Stimulated activated CD4-positive, alpha-beta T cell treated with anti-CD3 and anti-CD28 coated beads, Interleukin-4, amount 100 ng/mL, for 1 hour (primary cell): ENCODE data around the gene QPRT.
"Not testable (repeated sequence)": the region's sequence is repeated elsewhere in the genome, so short reads cannot be mapped to it uniquely, and the experiment has no call there.

Source experiments
- DNase-seq: peaks from one replicate; pipeline ENCODE4 v3.0.0-alpha.2; 2020

The QPRT gene

DNA sequence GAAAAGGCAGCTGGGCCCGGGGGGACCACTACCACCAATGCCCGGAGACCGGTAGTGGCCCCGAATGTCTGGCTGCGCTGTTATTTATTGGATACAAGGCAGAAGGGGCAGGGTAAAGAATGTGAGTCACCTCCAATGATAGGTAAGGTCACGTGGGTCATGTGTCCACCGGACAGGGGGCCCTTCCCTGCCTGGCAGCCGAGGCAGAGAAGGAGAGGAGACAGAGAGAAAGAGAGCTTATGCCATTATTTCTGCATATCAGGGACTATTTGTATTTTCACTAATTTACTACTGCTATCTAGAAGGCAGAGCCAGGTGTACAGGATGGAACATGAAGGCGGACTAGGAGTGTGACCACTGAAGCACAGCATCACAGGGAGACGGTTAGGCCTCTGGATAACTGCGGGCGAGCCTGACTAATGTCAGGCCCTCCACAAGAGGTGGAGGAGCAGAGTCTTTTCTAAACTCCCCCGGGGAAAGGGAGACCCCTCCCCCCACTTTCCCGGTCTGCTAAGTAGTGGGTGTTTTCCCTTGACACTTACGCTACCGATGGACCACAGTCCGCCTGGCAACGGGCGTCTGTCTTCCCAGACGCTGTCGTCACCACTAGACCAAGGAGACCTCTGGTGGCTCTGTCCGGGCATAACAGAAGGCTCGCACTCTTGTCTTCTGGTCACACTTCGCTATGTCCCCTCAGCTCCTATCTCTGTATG, 42.3 kb downstream of the QPRT start:
- DNase-seq: peak; percentile 32

DNA sequence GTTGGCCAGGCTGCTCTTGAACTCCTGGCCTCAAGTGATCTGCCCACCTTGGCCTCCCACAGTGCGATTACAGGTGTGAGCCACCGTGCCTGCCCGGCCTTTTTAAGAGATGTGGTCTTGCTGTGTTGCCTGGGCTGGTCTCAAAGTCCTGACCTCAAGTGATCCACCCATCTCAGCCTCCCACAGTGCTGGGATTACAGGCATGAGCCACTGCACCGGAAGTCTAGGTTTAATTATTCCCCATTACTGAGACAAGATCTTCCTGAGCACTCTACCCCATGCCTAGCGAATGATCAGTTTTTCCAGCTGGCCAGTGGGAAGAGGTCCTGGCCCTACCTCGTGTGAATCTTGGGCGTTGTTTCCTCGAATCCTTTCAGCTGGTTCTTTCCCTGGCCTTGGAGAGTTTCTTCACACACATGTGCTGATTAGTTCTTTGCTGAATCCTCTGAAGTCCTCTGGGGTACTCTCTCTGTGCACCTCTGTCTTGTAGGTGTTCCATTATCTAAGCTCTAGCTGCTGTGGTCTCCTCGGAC, 47.9 kb downstream of the QPRT start:
- DNase-seq: no peak

DNA sequence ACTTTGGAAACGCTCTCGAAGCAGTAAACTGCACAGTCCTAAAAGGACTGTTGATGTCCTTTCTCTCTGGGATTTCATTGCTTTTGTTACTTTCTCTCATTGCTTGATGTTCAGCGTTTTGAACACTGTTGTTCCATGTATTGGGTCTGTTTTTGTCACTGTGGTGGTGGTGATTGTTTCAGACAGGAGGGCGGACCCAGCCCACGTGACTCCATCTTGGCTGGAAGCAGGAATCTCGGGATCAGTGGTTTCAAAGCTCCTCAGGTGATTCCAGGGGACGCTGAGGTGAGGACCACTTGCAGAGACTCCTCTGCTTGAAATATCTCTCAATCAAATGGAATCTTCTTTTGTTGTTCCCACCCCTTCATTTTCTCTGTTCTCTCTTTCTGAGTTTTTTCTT, 48.5 kb downstream of the QPRT start:
- no peak for DNase-seq

DNA sequence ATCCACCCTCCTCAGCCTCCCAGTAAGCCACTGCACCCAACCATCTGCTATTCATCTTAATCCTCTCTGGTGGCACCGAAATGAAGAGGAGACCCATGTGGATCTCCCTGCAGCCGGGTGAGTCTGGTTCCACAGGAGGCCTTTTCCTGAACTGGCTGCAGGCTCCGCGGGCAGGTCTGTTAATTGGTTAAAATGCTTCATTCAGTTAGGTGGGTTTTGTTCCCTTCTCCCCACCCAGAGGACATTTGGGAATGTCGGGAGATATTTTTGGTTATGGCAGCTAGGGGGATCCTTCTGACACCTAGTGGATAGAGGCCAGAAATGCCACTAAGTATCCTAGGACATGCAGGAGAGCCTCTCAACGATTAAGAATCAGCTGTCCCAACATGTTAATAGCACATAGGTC, 50.1 kb downstream of the QPRT start:
- DNase-seq: no peak

DNA sequence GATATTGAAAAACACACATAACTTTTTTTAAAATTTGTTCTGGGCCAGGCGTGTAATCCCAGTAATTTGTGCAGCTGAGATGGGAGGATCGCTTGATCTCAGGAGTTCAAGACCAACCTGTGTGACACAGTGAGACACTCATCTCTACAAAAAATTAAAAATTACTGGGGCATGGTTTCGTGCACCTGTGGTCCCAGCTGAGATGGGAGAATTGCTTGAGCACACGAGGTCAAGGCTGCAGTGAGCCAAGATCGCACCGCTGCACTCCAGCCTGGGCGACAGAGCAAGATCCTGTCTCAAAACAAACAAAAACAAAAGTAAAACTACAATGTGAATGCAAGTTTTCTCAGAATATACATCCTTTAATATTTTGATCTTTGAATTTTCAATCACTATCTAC, 51.7 kb downstream of the QPRT start:
- DNase-seq: no peak

DNA sequence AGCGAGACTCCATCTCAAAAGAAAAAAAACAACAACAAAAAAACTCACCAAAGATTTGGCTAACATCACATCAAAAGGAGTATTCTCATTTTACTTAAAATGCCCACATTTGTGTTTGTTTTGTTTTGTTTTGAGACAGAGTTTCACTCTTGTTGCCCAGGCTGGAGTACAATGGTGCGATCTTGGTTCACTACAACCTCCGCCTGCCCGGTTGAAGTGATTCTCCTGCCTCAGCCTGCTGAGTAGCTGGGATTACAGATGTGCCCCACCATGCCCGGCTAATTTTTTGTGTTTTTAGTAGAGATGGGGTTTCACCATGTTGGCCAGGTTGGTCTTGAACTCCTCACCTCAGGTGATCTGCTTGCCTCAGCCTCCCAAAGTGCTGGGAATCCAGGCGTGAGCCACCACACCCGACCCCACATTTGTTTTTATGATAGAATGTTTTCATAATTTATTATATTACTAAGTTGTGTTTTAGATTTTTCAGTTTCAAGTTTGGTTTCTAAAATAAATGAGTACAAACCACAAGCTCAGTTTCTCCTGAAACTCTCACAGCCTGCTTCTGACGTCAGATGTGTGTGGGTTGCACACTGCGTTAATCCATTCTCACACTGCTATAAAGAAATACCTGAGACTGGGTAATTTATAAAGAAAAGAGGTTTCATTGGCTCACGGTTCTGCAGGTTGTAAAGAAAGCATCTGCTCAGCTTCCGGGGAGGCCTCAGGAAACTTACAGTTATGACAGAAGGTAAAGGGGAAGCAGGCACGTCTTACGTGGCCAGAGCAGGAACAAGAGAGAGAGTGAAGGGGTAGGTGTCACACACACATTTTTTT, 53.0 kb downstream of the QPRT start:
- peak; percentile 75 for DNase-seq

DNA sequence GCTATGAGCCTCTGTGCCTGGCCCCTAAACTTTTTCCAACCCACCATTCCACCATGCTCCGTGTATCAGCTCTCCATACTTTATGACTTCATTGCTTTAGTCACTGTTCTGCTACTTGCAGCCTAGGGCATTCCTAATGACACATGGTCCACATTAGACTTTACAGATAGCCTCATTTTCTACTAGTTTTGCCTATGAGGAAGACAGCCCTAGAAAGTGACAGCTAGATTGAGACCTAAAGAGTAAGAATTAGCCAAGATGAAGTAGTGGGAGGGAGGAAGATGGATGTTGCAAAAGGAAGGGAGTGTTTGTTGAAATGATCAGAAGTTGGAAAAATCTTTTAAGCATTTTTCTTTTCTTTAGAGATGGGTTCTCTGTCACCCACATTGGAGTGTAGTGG, 55.8 kb downstream of the QPRT start:
- no peak for DNase-seq

DNA sequence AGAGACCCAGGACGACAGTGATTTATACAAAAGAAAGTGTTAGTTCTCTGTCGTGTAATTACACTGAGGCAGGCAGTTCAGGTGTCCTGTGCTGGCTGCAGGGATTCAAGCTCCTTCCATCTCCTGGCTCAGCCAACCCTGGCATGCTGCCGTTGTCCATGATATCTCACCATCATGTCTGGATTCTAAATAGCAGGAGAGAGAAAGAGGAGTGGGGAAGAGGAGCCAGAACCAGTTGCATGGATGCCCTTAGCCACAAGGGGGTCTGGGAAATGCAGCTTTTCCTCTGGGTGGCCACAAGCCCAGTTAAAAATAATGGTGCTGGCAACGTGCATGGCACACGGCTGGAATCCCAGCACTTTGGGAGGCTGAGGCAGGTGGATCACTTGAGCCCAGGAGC, 57.1 kb downstream of the QPRT start:
- DNase-seq: no peak

DNA sequence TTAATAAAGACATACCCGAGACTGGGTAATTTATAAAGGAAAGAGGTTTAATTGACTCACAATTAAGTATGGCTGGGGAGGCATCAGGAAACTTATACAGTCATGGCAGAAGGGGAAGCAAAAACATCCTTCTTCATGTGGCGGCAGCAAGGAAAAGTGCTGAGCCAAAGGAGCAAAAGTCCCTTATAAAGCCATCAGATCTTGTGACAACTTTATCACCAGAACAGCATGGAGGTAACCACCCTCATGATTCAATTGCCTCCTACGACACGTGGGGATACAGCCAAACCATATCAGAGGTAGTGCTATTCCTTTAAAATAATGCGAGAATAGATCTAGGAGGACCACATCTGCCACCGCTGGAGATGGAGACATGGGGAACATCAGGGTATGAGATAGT, 57.8 kb downstream of the QPRT start:
- DNase-seq: no peak

DNA sequence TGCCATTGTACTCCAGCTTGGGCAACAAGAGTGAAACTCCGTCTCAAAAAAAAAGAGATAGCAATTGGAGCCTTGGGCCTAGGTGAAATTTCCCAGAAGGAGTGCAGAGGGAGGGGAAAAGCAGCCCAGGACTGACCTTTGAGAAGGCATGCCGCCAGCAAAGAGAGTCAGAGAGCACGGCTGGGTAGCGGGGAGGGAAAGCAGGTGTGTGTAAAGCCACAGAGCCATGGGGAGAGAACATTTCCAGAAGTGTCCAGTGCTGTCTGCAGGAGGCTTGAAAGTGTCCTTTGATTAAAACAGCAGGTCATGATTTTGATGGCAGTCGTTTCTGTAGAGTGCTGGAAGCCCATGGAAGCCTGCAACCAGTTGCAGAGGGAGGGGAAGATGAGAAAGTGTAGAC, 58.7 kb downstream of the QPRT start:
- no peak for DNase-seq

DNA sequence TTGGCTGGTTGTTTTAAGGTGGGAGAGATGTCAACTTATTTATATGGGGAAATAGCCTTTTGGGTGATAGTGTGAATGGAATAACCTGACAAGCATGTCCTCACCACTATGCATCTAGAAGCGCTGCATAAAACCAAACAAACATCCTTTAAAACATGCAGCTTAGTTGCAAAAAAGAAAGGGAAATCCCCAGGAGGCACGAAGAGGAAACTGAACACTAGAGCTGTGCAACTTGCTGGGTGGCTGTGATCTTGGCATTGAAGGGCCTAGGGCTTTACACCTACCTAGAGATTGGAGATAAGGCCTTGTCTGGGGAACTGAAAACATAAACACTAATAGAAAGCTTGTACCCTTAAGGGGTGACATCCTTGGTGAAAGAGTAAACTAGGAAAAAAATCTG, 59.5 kb downstream of the QPRT start:
- DNase-seq: peak; percentile 26

DNA sequence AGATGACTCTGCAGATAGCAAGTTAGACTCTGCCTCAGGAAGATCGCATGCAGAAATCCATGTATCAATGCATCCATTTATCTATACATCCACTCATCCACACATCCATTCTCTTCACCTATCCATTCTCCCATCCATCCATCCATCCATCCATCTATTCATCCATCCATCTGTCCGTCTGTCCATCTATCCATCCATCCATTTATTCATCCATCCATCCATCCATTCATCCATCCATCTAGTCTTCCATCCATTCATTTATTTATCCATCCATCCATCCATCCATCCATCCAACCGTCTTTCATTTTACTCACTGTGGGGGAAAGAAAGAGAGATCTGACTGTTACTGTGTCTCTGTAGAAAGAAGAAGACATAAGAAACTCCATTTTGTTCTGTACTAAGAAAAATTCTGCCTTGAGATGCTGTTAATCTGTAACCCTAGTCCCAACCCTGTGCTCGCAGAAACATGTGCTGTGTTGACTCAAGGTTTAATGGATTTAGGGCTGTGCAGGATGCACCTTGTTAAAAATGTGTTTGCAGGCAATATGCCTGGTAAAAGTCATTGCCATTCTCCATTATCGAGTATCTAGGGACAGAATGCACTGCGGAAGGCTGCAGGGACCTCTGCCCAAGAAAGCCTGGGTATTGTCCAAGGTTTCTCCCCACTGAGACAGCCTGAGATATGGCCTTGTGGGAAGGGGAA, 61.1 kb downstream of the QPRT start:
- DNase-seq: not testable (repeated sequence)

DNA sequence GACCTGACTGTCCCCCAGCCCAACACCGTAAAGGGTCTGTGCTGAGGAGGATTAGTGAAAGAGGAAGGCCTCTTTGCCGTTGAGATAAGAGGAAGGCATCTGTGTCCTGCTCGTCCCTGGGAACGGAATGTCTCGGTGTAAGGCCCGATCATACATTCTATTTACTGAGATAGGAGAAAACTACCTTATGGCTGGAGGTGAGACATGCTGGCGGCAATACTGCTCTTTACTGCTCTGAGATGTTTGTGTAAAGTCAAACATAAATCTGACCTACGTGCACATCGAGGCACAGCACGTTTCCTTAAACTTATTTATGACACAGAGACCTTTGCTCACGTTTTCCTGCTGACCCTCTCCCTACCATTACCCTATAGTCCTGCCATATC, 61.6 kb downstream of the QPRT start:
- not testable (repeated sequence) for DNase-seq

DNA sequence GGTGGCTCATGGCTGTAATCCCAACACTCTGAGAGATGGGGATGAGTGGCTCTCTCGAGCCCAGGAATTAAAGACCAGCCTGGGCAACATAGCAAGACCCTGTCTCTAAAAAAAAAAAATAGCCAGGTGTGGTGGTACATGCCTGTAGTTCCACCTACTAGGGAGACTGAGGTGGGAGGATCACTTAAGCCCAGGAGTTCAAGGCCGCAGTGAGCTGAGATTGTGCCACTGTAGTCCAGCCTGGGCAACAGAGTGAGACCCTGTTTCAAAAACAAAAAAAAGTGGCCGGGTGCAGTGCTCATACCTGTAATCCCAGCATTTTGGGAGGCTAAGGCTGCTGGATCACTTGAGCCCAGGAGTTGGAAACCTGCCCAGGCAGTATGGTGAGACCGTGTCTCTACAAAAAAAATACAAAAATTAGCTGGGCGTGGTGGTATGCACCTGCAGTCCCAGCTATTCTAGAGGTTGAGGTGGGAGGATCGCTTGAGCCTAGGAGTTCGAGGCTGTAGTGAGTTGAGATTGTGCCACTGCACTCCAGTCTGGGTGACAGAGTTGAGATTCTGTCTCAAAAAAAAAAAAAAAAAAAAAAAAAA, 63.8 kb downstream of the QPRT start:
- DNase-seq: no peak

DNA sequence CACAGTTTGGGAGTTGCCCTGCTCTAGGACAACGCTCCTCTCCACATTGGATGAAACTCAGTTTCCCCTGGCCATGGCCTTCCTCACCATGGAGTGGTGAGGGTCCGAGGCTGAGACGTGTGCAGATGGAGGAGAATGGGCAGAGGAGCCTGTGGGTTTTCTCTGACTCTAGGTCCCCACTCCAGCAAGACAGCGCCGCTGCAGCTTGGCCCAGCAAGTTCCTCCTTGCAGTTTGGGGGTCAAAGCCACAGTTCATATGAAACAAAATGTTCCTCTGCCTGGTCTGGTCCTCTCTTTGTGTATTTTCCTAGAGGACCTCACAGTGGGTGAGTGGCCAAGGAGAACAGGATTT, 64.5 kb downstream of the QPRT start:
- no peak for DNase-seq

DNA sequence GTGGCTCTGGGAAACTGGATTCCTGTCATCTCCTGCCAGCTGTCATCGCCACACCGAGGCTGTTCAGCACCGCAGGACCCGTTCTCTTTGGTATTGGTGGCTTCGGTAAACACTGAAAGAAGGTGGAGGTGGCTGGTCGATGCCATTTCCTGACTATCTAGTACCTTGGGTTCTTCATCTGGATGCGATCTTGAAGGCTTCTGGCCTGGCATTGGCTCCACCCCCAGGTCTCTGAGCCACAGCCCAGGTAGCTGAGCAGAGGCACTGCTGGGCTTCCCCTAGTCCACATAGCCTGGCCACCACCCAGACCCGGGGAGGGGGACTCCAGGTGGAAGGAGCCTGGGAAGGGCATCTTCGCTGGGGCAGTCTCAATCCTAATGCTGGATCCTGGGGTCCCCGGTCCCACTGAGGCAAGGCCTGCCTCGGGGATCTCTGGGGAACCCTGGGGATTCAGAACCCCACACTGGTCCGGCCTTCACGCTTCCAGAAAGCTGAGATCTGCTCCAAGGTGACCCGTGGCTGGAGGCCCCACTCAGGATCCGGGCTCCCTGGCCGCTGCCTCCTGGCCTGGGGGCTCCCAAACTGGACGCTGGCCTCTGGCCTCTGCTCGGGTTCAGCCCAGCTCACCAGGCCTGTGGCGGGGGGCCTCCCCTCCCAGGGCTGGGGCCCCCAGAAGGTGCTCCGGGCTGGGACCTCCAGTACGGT, 65.0 kb downstream of the QPRT start:
- peak; percentile 44 for DNase-seq

DNA sequence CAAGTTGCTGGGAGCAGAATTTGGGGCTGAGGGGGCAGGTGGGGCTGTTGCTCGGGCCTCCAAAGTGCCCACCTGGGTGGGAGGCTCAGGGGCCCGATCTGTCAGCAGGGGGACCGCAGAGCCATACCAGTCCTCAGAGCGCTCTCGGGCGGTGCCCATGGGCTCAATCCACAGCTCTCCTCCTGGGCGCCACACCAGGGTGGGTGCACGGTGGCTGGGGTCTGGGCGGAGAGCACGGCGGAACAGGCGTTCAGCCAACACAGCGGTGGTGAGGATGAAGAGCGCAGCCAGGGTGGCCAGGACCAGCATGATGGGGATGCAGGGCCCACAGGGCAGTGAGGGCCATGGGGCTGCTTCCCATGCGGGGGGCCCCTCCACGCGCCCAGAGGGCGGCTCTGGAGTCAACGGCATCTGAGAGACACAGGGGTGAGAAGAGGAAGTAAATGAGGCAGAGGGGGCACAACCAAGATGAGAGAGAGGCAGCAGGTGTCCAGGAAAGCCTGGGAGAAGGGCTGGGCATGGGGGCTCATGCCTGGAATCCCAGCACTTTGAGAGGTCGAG, 65.6 kb downstream of the QPRT start:
- DNase-seq: peak; percentile 7

DNA sequence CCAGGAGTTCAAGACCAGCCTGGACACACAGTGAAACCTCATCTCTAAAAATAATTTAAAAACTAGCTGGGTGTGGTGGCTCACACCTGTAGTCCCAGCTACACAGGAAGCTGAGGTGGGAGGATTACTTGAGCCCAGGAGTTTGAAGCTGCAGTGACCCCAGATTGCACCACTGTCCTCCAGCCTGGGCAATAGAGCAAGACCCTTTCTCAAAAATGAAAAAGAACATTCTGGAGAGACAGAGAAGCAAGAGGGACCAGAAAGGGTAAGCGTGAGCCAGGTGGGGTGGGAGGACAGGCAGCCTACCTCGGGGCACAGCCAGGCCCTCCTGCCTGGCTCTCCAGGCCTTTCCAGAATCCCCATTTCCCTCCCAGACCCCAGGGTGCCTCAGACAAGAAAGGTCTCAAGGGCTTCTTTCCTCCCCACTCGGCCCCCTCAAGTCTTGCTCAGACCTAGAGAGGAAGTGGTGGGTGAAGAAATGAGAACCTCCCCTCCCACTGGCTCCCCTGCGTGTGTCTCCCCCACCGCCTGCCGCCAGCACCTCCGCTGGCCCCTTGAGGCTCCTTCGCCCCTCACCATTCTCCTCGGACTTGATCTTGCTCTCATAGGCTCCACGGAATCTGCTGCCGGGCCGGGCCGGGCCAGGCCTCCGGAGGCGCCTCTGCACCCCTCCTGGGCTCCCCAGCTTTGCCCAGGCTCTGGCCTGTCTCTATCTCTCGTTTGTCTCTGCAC, 66.3 kb downstream of the QPRT start:
- DNase-seq: peak; percentile 56

DNA sequence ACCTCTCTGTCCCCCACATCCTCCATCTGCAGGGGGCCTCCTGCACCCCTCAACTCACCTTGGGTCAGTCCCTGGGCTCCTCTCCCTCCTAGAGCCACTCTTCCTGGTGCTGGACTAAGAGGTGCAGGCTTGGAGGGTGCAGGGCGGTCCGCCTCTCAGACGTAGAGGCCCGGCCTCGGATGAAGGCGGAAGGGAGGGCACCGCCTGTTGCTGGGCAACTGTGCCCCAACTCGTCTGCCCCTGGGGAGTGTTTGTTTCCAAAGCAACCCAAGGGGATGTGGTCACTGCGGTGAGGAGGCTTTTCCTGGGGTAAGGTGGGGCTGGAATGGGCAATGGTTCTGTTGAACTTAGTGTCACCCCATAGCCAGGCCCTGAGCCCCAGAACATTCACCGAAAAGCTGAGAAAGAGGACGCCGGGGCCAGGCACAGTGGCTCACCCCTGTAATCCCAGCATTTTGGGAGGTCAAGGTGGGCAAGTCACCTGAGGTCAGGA, 66.9 kb downstream of the QPRT start, which contains the start of gene C16orf54:
Gene C16orf54, minus strand, starts transcription at position 138 of the 493 bp plus-strand sequence. CDS start 1,039 bp downstream, outside the sequence.
- DNase-seq: peak; percentile 67

DNA sequence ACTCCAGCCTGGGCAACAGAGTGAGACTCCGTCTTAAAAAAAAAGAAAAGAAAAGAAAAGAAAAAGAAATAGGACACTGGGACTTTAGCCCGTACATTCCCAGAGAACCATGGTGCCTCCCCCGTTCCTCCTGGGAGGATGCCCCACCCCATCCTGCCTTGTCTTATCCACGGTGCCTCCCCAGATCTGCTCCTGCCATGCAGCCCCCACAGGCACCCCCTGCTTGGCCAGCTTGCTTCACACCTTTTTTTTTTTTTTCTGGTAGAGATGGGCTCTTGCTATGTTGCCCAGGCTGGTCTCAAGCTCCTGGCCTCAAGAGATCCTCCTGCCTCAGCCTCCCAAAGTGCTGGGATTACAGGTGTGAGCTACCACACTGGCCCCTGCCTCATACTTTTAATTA, 67.5 kb downstream of the QPRT start:
- not testable (repeated sequence) for DNase-seq
